Measurements from ENCODE around the gene MRPS27.

MRPS27 gene

DNA sequence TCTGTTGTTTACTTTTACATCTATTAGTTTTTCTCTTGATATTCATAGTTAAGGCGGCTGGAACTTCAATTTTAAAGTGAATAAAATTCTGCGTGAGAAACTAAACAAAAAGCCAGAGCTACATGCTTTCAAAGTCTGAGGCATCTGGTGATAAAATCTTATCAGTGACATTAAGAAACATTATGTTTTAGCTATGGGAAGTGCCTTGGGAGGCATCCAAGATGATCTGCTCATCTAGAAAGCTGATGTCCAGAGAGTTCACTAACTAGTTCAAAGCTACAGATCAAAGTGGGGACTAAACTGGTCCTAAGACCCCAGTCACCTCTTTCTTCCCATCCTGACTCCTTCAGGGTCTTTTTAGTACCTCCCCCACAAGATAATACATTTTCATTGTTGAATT is 37.2 kb downstream of the MRPS27 start:
- DNase-seq (ENCODE audit: extremely low spot score): no peak
- TF ChIP-seq, protein P1, sequence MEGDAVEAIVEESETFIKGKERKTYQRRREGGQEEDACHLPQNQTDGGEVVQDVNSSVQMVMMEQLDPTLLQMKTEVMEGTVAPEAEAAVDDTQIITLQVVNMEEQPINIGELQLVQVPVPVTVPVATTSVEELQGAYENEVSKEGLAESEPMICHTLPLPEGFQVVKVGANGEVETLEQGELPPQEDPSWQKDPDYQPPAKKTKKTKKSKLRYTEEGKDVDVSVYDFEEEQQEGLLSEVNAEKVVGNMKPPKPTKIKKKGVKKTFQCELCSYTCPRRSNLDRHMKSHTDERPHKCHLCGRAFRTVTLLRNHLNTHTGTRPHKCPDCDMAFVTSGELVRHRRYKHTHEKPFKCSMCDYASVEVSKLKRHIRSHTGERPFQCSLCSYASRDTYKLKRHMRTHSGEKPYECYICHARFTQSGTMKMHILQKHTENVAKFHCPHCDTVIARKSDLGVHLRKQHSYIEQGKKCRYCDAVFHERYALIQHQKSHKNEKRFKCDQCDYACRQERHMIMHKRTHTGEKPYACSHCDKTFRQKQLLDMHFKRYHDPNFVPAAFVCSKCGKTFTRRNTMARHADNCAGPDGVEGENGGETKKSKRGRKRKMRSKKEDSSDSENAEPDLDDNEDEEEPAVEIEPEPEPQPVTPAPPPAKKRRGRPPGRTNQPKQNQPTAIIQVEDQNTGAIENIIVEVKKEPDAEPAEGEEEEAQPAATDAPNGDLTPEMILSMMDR (IDR thresholded peaks at IDR 0.05; ENCODE audit: control extremely low read depth, extremely low read depth, low read depth, missing control alignments): no peak
- CTCF ChIA-PET: interaction anchor here (0.8 to 11.5 kb wide), 5 partner anchors 9 to 66 kb away, joined by 3 to 98 read pairs (median 4); no protein-coding TSS in a partner anchor
- POLR2A ChIA-PET: interaction anchor here (0.6 kb wide), 1 partner anchor 36 kb away, joined by 3 read pairs; no protein-coding TSS in a partner anchor

DNA sequence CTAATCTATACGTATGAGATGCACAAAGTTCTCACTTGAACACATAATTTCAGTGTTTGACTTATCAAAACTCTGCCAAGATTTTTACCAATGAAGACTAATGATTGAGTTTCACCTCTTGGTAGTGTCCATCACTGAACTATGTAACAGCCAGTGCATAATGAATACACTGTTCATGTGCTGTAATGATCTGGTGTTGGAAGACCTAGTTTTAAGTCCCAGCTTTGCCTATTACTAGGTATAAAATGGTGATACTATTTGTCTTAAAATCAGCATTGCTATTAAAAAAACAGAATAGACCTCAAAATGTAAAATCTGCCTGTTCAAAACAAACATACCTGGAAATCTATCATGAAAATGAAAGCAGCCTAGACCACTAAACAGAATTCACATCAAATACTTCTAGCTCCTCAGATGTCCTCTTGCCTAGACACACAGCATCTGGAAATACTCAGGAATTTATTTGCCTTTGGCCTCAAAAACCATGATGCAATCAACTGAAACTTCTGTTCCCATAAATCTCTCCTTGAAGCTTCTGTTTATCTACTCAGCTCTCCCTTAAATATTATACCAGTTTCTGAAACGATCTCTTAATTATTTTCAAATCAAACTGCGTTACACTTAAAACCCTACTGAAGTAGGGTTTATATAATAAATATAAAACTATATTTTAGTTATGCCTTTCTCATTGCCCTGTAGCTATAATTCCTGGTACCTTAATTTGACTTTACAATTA is 38.1 kb downstream of the MRPS27 start:
- CTCF ChIA-PET: interaction anchor here (0.8 to 11.5 kb wide), 6 partner anchors 10 to 65 kb away, joined by 3 to 98 read pairs (median 4); no protein-coding TSS in a partner anchor
- TF ChIP-seq, protein P1 (IDR thresholded peaks at IDR 0.05; ENCODE audit: control extremely low read depth, extremely low read depth, low read depth, missing control alignments): no peak
- DNase-seq (ENCODE audit: extremely low spot score): no peak
- POLR2A ChIA-PET: interaction anchor here (0.6 kb wide), 1 partner anchor 37 kb away, joined by 3 read pairs; no protein-coding TSS in a partner anchor

DNA sequence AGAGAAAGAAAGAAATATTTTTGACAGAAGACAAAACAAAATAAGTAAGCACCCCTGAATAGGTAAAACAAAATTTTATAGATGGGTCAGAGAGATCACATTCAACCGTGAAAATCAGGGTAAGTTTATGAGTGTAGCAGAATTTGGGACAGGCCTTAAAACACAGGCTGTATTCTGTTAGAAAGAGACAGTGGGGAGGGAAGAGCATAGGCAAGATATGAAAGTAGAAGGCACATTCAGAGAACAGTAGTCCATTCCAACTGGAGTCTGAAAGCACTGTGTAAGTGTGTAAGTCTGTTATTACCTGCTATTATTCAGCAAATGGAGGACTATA is 38.6 kb downstream of the MRPS27 start:
- CTCF ChIA-PET: interaction anchor here (3.7 to 11.5 kb wide), 2 partner anchors 11 to 13 kb away, joined by 14 to 98 read pairs; no protein-coding TSS in a partner anchor
- TF ChIP-seq, protein P1 (IDR thresholded peaks at IDR 0.05; ENCODE audit: control extremely low read depth, extremely low read depth, low read depth, missing control alignments): no peak
- no peak for DNase-seq (ENCODE audit: extremely low spot score)
- POLR2A ChIA-PET: no interaction called here

DNA sequence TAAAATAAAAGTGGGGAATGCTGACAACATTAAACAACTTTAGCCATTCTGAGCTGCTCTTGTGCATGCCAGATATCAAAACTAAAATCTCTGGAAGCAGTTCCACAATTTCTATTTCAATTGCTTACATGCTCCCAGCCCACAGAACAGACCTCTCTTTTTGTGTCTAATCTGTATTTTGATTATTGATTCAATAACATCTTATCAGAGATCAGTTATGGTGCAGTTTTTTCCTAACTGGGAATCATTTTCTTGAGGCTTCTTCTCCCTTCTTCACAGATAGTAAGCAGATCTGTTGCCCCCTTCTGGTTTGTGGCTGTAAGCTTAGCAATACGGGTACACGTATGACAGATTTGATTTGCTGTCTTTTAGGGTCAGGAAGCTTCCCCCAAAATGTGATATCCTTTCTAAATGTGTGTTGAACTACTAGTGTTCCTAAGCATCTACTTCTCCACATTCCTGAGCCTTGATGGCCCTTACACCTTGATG is 39.4 kb downstream of the MRPS27 start:
- CTCF ChIA-PET: interaction anchor here (0.9 to 11.5 kb wide), 5 partner anchors 13 to 57 kb away, joined by 3 to 98 read pairs (median 5); no protein-coding TSS in a partner anchor
- POLR2A ChIA-PET: no interaction called here
- TF ChIP-seq, protein P1 (IDR thresholded peaks at IDR 0.05; ENCODE audit: control extremely low read depth, extremely low read depth, low read depth, missing control alignments): peak; percentile 35
- peak; percentile 19 for DNase-seq (ENCODE audit: extremely low spot score)

DNA sequence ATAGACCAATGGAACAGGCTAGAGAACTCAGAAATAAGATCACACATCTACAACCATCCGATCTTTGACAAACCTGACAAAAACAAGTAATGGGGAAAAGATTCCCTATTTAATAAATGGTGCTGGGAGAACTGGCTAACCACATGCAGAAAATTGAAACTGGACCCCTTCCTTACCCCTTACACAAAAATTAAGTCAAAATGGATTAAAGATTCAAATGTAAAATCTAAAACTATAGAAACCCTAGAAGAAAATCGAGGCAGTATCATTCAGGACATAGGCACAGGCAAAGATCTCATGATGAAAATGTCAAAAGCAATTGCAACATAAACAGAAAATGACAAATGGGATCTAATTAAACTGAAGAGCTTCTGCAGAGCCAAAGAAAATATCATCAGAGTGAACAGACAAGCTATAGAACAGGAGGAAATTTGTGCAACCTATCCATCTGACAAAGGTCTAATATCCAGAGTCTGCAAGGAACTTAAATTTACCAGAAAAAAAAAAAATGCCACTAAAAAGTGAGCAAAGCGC is 43.8 kb downstream of the MRPS27 start:
- DNase-seq (ENCODE audit: extremely low spot score): no peak
- TF ChIP-seq, protein P1 (IDR thresholded peaks at IDR 0.05; ENCODE audit: control extremely low read depth, extremely low read depth, low read depth, missing control alignments): no peak
- POLR2A ChIA-PET: no interaction called here
- CTCF ChIA-PET: no interaction called here

DNA sequence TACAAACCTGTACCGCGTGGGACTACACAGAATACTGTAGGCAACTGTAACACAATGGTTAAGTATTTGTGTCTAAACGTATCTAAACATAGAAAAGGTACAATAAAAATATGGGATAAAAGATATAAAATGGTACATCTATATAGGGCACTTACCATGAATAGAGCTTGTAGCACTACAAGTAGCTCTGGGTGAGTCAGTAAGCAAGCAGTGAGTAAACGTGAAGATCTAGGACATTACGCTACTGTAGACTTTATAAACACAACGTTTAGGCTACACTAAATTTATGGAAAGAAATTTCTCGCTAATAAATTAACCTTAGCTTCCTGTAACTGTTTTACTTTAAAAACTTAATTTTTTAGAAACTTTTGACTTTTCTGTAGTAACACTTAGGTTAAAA is 46.5 kb downstream of the MRPS27 start:
- TF ChIP-seq, protein P1 (IDR thresholded peaks at IDR 0.05; ENCODE audit: control extremely low read depth, extremely low read depth, low read depth, missing control alignments): no peak
- DNase-seq (ENCODE audit: extremely low spot score): no peak
- POLR2A ChIA-PET: no interaction called here
- CTCF ChIA-PET: interaction anchor here (1.6 to 1.9 kb wide), 2 partner anchors 9 to 34 kb away, joined by 7 to 8 read pairs; no protein-coding TSS in a partner anchor

Data from GM10248 (cell line).